CD14-positive monocyte (primary cell): Measurements from ENCODE around the gene STIM1. TPM values are rescaled to one million over a fixed set of nuclear protein-coding genes. Genes with fewer than 3 reads are reported as not detected.

Experiments used
- DNase-seq, 3 donors: peaks; one replicate each; pipeline ENCODE4 v3.0.0-alpha.2; 2011 to 2022
- H2AFZ ChIP-seq: 2 replicates; pipeline ENCODE4 v1.6.0; 2012; ENCODE audit warnings: mild to moderate bottlenecking, low read depth, low read length, inconsistent platforms; ENCODE audit not compliant: insufficient read depth, poor library complexity, severe bottlenecking
- H3K27ac ChIP-seq, 2 donors: 1 replicate in 1 of 2; 2 replicates in 1 of 2; pipeline ENCODE4 v1.5.1; 2012 to 2013; ENCODE audit warnings: low read length in 2 of 2, control low read depth in 1 of 2, inconsistent platforms in 1 of 2, low read depth in 1 of 2, mild to moderate bottlenecking in 1 of 2
- H3K27me3 ChIP-seq, 2 donors: one replicate each; pipeline versions ENCODE4 v1.6.0 to v1.6.1; 2011 to 2013; ENCODE audit warnings: low read length in 2 of 2; ENCODE audit not compliant: control insufficient read depth in 2 of 2, insufficient read depth in 2 of 2
- H3K36me3 ChIP-seq, 2 donors: replicated peaks in 1 of 2; 1 replicate in 1 of 2; 2 replicates in 1 of 2; pipeline versions ENCODE4 v1.5.1 to v1.6.1; 2012 to 2013; ENCODE audit warnings: low read length in 2 of 2, control low read depth in 1 of 2, inconsistent platforms in 1 of 2, mild to moderate bottlenecking in 1 of 2; ENCODE audit not compliant: insufficient read depth in 2 of 2, control insufficient read depth in 1 of 2
- H3K4me1 ChIP-seq, 2 donors: 1 replicate in 1 of 2; 2 replicates in 1 of 2; pipeline versions ENCODE4 v1.5.1 to v1.6.1; 2012 to 2013; ENCODE audit warnings: low read length in 2 of 2, control low read depth in 1 of 2, inconsistent platforms in 1 of 2, mild to moderate bottlenecking in 1 of 2, moderate library complexity in 1 of 2; ENCODE audit not compliant: insufficient read depth in 2 of 2, control insufficient read depth in 1 of 2
- H3K4me2 ChIP-seq: replicated peaks from 2 replicates; pipeline ENCODE3; 2012; ENCODE audit warnings: low read length, moderate library complexity, mild to moderate bottlenecking; ENCODE audit not compliant: poor library complexity, severe bottlenecking; ENCODE audit errors: extremely low read depth
- H3K4me3 ChIP-seq, 3 experiments: fragments of 200-600 bp in 1 of 3; sonication (generic) in 1 of 3; replicated peaks in 1 of 3; 1 replicate in 2 of 3; 2 replicates in 1 of 3; pipeline ENCODE4 v1.5.1; 2011 to 2013; ENCODE audit warnings: low read length in 3 of 3, mild to moderate bottlenecking in 3 of 3, control low read depth in 2 of 3, low read depth in 2 of 3, inconsistent platforms in 1 of 3, moderate library complexity in 1 of 3
- H3K79me2 ChIP-seq: 2 replicates; pipeline ENCODE4 v1.6.0; 2012; ENCODE audit warnings: mild to moderate bottlenecking, control low read depth, inconsistent platforms, low read length, moderate library complexity; ENCODE audit not compliant: insufficient read depth
- H3K9ac ChIP-seq: 2 replicates; pipeline ENCODE4 v1.6.0; 2017; ENCODE audit warnings: low read length, mild to moderate bottlenecking; ENCODE audit not compliant: insufficient read depth, poor library complexity, severe bottlenecking
- H3K9me3 ChIP-seq, 2 donors: replicated peaks in 1 of 2; 1 replicate in 1 of 2; 2 replicates in 1 of 2; pipeline versions ENCODE4 v1.5.1 to v1.6.1; 2012 to 2013; ENCODE audit warnings: low read length in 2 of 2, control low read depth in 1 of 2; ENCODE audit not compliant: control insufficient read depth in 1 of 2, insufficient read depth in 1 of 2
- H4K20me1 ChIP-seq: 2 replicates; pipeline ENCODE4 v1.6.0; 2012; ENCODE audit warnings: mild to moderate bottlenecking, low read length, control low read depth, moderate library complexity; ENCODE audit not compliant: insufficient read depth
- H3K27ac Mint-ChIP-seq, 7 donors: one replicate each; pipeline ENCODE4 v1.8.0; 2020; ENCODE audit warnings: mild to moderate bottlenecking in 7 of 7, mixed read lengths in 7 of 7, moderate library complexity in 6 of 7, inconsistent platforms in 2 of 7
- H3K27me3 Mint-ChIP-seq, 3 donors: one replicate each; pipeline ENCODE4 v1.8.0; 2021 to 2022; ENCODE audit warnings: low read depth in 3 of 3, mild to moderate bottlenecking in 3 of 3, mixed read lengths in 3 of 3, moderate library complexity in 3 of 3, inconsistent platforms in 1 of 3
- H3K36me3 Mint-ChIP-seq, 2 donors: one replicate each; pipeline ENCODE4 v1.8.0; 2020; ENCODE audit warnings: mixed read lengths in 2 of 2, inconsistent platforms in 1 of 2, mild to moderate bottlenecking in 1 of 2
- H3K4me1 Mint-ChIP-seq: one replicate; pipeline ENCODE4 v1.8.0; 2020; ENCODE audit warnings: mild to moderate bottlenecking, mixed read lengths
- H3K4me3 Mint-ChIP-seq, 2 donors: one replicate each; pipeline ENCODE4 v1.8.0; 2020; ENCODE audit warnings: mild to moderate bottlenecking in 2 of 2, mixed read lengths in 2 of 2, moderate library complexity in 1 of 2
- H3K9me3 Mint-ChIP-seq, 7 donors: one replicate each; pipeline ENCODE4 v1.8.0; 2020 to 2022; ENCODE audit warnings: mixed read lengths in 7 of 7, mild to moderate bottlenecking in 6 of 7, moderate library complexity in 6 of 7, inconsistent platforms in 2 of 7
- CTCF ChIP-seq: fragments of 200-600 bp; IDR thresholded peaks from one replicate; pipeline ENCODE4 v1.8.0; 2022; ENCODE audit warnings: antibody characterized with exemption, mild to moderate bottlenecking
- WGBS: methylation state at CpG from one replicate; pipeline ENCODE4 v1.1.5; 2013; ENCODE audit warnings: missing lambda C conversion rate; ENCODE audit not compliant: insufficient coverage; 5-methylcytosine and 5-hydroxymethylcytosine counted together
- intact Hi-C, 2 donors: fragments of 100-400 bp; cut with micrococcal nuclease; formaldehyde crosslinking; loops; one replicate each; pipeline versions ENCODE4 v1.15.0 to v1.15.1; 2023
- polyA plus RNA-seq, 3 donors: library from polyadenylated mRNA; depleted of rRNA in 1 of 3; unstranded in 2 of 3; stranded (reverse) in 1 of 3; fragments of 300-500 nt in 2 of 3; fragments of >200 nt in 1 of 3; fragmentation: Illumina TruSeq in 2 of 3; gene quantifications; 1 replicate in 2 of 3; 2 replicates in 1 of 3; pipeline ENCODE4 v1.2.3, GENCODE V29; 2012 to 2021

Gene STIM1
- polyA plus RNA-seq, 3 donors, result 14.0 to 68.6 (median 21.0) TPM

DNA sequence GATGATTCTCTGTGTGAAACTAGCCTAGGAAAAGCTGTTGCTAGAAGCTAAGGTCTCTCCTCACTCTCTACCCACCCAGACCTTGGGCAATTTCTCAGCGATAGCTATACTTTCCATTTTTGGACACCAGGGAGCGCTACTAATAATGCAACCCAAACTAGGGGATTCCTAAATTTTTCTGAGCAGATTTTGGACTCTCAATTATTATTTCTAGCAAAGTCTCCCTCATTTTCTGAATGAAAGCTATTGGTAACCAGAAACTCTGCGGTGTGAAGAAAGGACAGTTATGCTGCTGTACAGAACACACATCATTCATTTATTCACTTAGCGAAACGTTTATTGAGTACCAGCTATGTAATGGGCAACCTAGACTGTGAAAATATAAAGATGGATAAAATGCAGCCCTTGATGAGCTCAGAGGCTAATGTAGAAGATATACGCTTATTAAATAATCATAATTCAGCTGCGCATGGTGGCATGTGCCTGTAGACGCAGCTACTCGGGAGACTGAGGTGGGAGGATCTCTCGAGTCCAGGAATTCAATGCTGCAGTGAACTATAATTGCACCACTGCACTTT lies 6.1 kb upstream of the STIM1 start:
- intact Hi-C loops, result loop anchor here (2.0 to 5.0 kb wide), 2 partner anchors 219 to 223 kb away; no protein-coding TSS in a partner anchor
- peak; percentile 48 to 58 (median 57) for DNase-seq
- H3K79me2 ChIP-seq, result no peaks in the 10 kb centered on the region
- H3K27ac Mint-ChIP-seq, result no peak overlapping the region
- no peaks in the 10 kb centered on the region for H4K20me1 ChIP-seq
- H3K4me3 ChIP-seq, result no peak overlapping the region
- H3K4me2 ChIP-seq, result no peak overlapping the region
- no peak overlapping the region for H2AFZ ChIP-seq
- peak; percentile 83 for TF ChIP-seq CTCF
- H3K4me1 Mint-ChIP-seq, result peaks cover 14% of the 10 kb centered on the region
- peaks cover 0 to 4% (median 0%) of the 10 kb centered on the region in 3 donors for H3K27me3 Mint-ChIP-seq
- H3K9ac ChIP-seq, result no peak overlapping the region
- 0% methylated on average over 1 of the region's 10 CpGs for WGBS
- no peaks in the 10 kb centered on the region for H3K9me3 ChIP-seq
- H3K27ac ChIP-seq, result no peak overlapping the region
- no peaks in the 10 kb centered on the region for H3K27me3 ChIP-seq
- H3K4me3 Mint-ChIP-seq, result no peak overlapping the region
- peaks cover 0 to 3% (median 0%) of the 10 kb centered on the region in 7 donors for H3K9me3 Mint-ChIP-seq
- no peaks in the 10 kb centered on the region for H3K36me3 ChIP-seq
- H3K4me1 ChIP-seq, result peaks cover 10 to 13% of the 10 kb centered on the region in 2 donors
- no peaks in the 10 kb centered on the region for H3K36me3 Mint-ChIP-seq

GRCh38 chr11:3853545-3853842 lies 2.0 kb upstream of the STIM1 start:
- peaks cover 0 to 2% (median 0%) of the 10 kb centered on the region in 3 donors for H3K27me3 Mint-ChIP-seq
- Histone ChIP-seq H3K4me1 (peaks cover 36 to 45% of the 10 kb centered on the region in 2 donors), H3K4me3 (no peak overlapping the region), H2AFZ (no peak overlapping the region), H3K27me3 (no peaks in the 10 kb centered on the region), H4K20me1 (peaks cover 28% of the 10 kb centered on the region), H3K4me2 (no peak overlapping the region), H3K9me3 (no peaks in the 10 kb centered on the region), H3K9ac (no peak overlapping the region), H3K27ac (peak overlapping the region in 1 of 2 donors; percentile 94), H3K36me3 (no peaks in the 10 kb centered on the region), H3K79me2 (peaks cover 30% of the 10 kb centered on the region)
- peaks cover 40% of the 10 kb centered on the region for H3K4me1 Mint-ChIP-seq
- intact Hi-C loops, result no loop called here
- 100% methylated on average over 1 of the region's 1 CpG for WGBS
- TF ChIP-seq CTCF, result no peak
- H3K36me3 Mint-ChIP-seq, result peaks cover 5 to 6% of the 10 kb centered on the region in 2 donors
- no peak overlapping the region for H3K4me3 Mint-ChIP-seq
- DNase-seq, result no peak
- peak overlapping the region; percentile 18 to 99 (median 98) for H3K27ac Mint-ChIP-seq
- H3K9me3 Mint-ChIP-seq, result no peaks in the 10 kb centered on the region
